T1000 (cell line): ENCODE data around the gene FSCN2.
"Not testable (repeated sequence)": the region's sequence is repeated elsewhere in the genome, so short reads cannot be mapped to it uniquely, and the experiment has no call there.

Source experiments
- DNase-seq: peaks from one replicate; lab custom pipeline; 2025; ENCODE audit warnings: mixed read lengths; lab: John Stamatoyannopoulos, UW

FSCN2 gene

GRCh38 chr17:81579821-81580321 is 51.7 kb downstream of the FSCN2 start:
- peak; percentile 32 for DNase-seq

GRCh38 chr17:81580481-81580880 is 52.3 kb downstream of the FSCN2 start:
- no peak for DNase-seq

GRCh38 chr17:81581758-81582157 is 53.6 kb downstream of the FSCN2 start:
- DNase-seq, result no peak

- DNase-seq, result no peak
Observed at GRCh38 chr17:81582341-81582740, 54.2 kb downstream of the FSCN2 start.

GRCh38 chr17:81582749-81583148 is 54.6 kb downstream of the FSCN2 start:
- DNase-seq, result no peak

GRCh38 chr17:81583589-81584342 is 55.6 kb downstream of the FSCN2 start:
- no peak for DNase-seq

GRCh38 chr17:81584771-81585170 is 56.6 kb downstream of the FSCN2 start:
- DNase-seq, result not testable (repeated sequence)

- DNase-seq, result no peak
Observed at GRCh38 chr17:81586096-81586495, 57.9 kb downstream of the FSCN2 start.
